GM12878 (cell line): ENCODE measurements around the gene TRDMT1. TPM values are rescaled to one million over a fixed set of nuclear protein-coding genes. Genes with fewer than 3 reads are reported as not detected.

Source experiments
- ATAC-seq: fragments of 200-7000 bp; cut with Tn5 transposase; 3 replicates; pipeline ENCODE4 v1.9.1; 2020; ENCODE audit warnings: mild to moderate bottlenecking, moderate library complexity
- BruUV-seq: library from RNA; stranded (reverse); fragments of 400-500 nt; replicated peaks from 2 replicates; lab custom pipeline; 2021; lab: Mats Ljungman, UMichigan
- CTCF ChIA-PET: fragments of 300-600 bp; sonication (Branson Sonifier 250); formaldehyde crosslinking; extraction: SDS; loops from one replicate; lab custom pipeline; 2021; ENCODE audit warnings: inconsistent platforms; lab: Yijun Ruan, JAX
- POLR2A ChIA-PET: fragments of 350-600 bp; formaldehyde crosslinking; extraction: SDS; loops from one replicate; lab custom pipeline; 2021; ENCODE audit warnings: inconsistent platforms; lab: Charles Lee
- RAD21 ChIA-PET: fragments of 300-600 bp; sonication (Branson Sonifier 250); formaldehyde crosslinking; loops from one replicate; lab custom pipeline; 2023; ENCODE audit warnings: antibody characterized with exemption; ENCODE audit not compliant: unreplicated experiment; lab: Charles Lee
- SMC1A ChIA-PET: fragments of 300-600 bp; sonication (Branson Sonifier 250); formaldehyde crosslinking; loops from one replicate; lab custom pipeline; 2023; ENCODE audit not compliant: unreplicated experiment, uncharacterized antibody; lab: Charles Lee
- DNase-seq: peaks from one replicate; pipeline ENCODE4 v3.0.0-alpha.2; 2011; ENCODE audit warnings: low read depth, low spot score
- FAIRE-seq: peaks from 3 replicates; lab custom pipeline; 2011; peaks lifted over from hg19 to GRCh38; lab: Jason Lieb, UNC
- H2AFZ ChIP-seq: 2 replicates; pipeline ENCODE4 v1.6.0; 2011; ENCODE audit warnings: low read depth, low read length, control low read depth; ENCODE audit not compliant: control insufficient read depth
- H3K27ac ChIP-seq: 2 replicates; pipeline ENCODE4 v1.5.1; 2011; ENCODE audit warnings: control low read depth; ENCODE audit not compliant: control insufficient read depth, insufficient read depth
- H3K27me3 ChIP-seq, 2 experiments: replicated peaks in 1 of 2; 2 replicates each; pipeline versions ENCODE4 v1.6.0 to v1.6.1; 2011; ENCODE audit warnings: low read length in 1 of 2; ENCODE audit not compliant: control insufficient read depth in 2 of 2, insufficient read depth in 2 of 2
- H3K36me3 ChIP-seq, 2 experiments: 2 replicates each; pipeline ENCODE4 v1.5.1; 2011; ENCODE audit warnings: low read length in 1 of 2; ENCODE audit not compliant: control insufficient read depth in 2 of 2, insufficient read depth in 2 of 2
- H3K4me1 ChIP-seq: 2 replicates; pipeline ENCODE4 v1.6.1; 2011; ENCODE audit warnings: mild to moderate bottlenecking, low read length, moderate library complexity, mixed read lengths; ENCODE audit not compliant: control insufficient read depth, insufficient read depth
- H3K4me2 ChIP-seq: 2 replicates; pipeline ENCODE4 v1.6.0; 2011; ENCODE audit warnings: control low read depth; ENCODE audit not compliant: control insufficient read depth, insufficient read depth
- H3K4me3 ChIP-seq: fragments of 200-600 bp; sonication (generic); 2 replicates; pipeline ENCODE4 v1.5.1; 2016
- H3K79me2 ChIP-seq: 2 replicates; pipeline ENCODE4 v1.6.0; 2011; ENCODE audit warnings: low read length; ENCODE audit not compliant: control insufficient read depth, insufficient read depth
- H3K9ac ChIP-seq: 2 replicates; pipeline ENCODE4 v1.8.0; 2011; ENCODE audit warnings: low read length, control low read depth, mixed read lengths; ENCODE audit not compliant: control insufficient read depth, insufficient read depth
- H3K9me3 ChIP-seq: replicated peaks from 3 replicates; pipeline ENCODE4 v1.5.1; 2011; ENCODE audit warnings: mild to moderate bottlenecking, low read length; ENCODE audit not compliant: control insufficient read depth, insufficient read depth
- H4K20me1 ChIP-seq: 2 replicates; pipeline ENCODE4 v1.6.0; 2011; ENCODE audit not compliant: control insufficient read depth, insufficient read depth
- FOS ChIP-seq: IDR thresholded peaks from 3 replicates; pipeline ENCODE4 v1.6.1; 2011; ENCODE audit warnings: borderline replicate concordance; ENCODE audit not compliant: insufficient read length; ENCODE audit errors: extremely low read depth
- IRF4 ChIP-seq: IDR thresholded peaks from 2 replicates; pipeline ENCODE4 v1.6.1; 2011; ENCODE audit warnings: low read depth, low read length
- ZNF24 ChIP-seq: fragments of 450-650 bp; IDR thresholded peaks from 2 replicates; pipeline ENCODE4 v1.6.1; 2017; ENCODE audit warnings: antibody characterized with exemption, mild to moderate bottlenecking
- WGBS: methylation state at CpG from one replicate; pipeline ENCODE4 v1.1.6; 2016; ENCODE audit warnings: low lambda C conversion rate; ENCODE audit not compliant: insufficient replicate concordance, insufficient coverage; ENCODE audit errors: missing lambda C conversion rate; 5-methylcytosine and 5-hydroxymethylcytosine counted together
- in situ Hi-C: fragments of 300-500 bp; cut with MboI; formaldehyde crosslinking; loops from 9 replicates; pipeline ENCODE4 v1.14.3; 2018; ENCODE audit warnings: mixed read lengths
- intact Hi-C: fragments of 100-400 bp; cut with micrococcal nuclease; formaldehyde crosslinking; loops from one replicate; pipeline ENCODE4 v1.14.2; 2022; ENCODE audit not compliant: unreplicated experiment
- polyA plus RNA-seq, 11 experiments: library from polyadenylated mRNA; depleted of rRNA in 4 of 11; unstranded in 6 of 11; stranded (reverse) in 5 of 11; fragments of >200 nt; fragmentation: Nextera tagmentation in 4 of 11; fragmentation: Illumina TruSeq in 1 of 11; extraction: Ambion mirVana in 4 of 11; extraction: Trizol in 1 of 11; gene quantifications; 1 replicate in 1 of 11; 2 replicates in 10 of 11; pipeline versions ENCODE4 v1.2.1 to v1.2.3, GENCODE V29; 2011 to 2016; ENCODE audit warnings: inconsistent platforms in 2 of 11, missing spikeins in 2 of 11, low read depth in 1 of 11
- total RNA-seq, 4 experiments: library from RNA; depleted of rRNA in 3 of 4; stranded (reverse); fragments of >200 nt in 3 of 4; fragmentation: Illumina TruSeq in 1 of 4; extraction: Trizol in 1 of 4; gene quantifications; 2 replicates each; pipeline versions ENCODE4 v1.2.1 to v1.2.3, GENCODE V29; 2013 to 2021
- TF ChIP-seq, protein P1 (sequence below): fragments of 450-650 bp; IDR thresholded peaks from 2 replicates; pipeline ENCODE4 v1.6.1; 2018; ENCODE audit warnings: mild to moderate bottlenecking, low read depth, moderate library complexity; ENCODE audit not compliant: partially characterized antibody
- TF ChIP-seq, protein P2 (sequence below): fragments of 450-650 bp; IDR thresholded peaks from 2 replicates; pipeline ENCODE4 v1.6.1; 2017; ENCODE audit warnings: mild to moderate bottlenecking, moderate library complexity
- TF ChIP-seq, protein P3 (sequence below): IDR thresholded peaks from 2 replicates; pipeline ENCODE4 v1.6.1; 2011; ENCODE audit warnings: borderline replicate concordance, low read depth, mild to moderate bottlenecking, moderate library complexity, low read length; ENCODE audit not compliant: insufficient read depth, poor library complexity, severe bottlenecking

The TRDMT1 gene
- total and polyA plus RNA-seq, 10 of the 15 experiments (the other 5 are each of a cell fraction or from before 2014, with no cell fraction given): 2.3 to 9.7 (median 4.6) TPM

DNA sequence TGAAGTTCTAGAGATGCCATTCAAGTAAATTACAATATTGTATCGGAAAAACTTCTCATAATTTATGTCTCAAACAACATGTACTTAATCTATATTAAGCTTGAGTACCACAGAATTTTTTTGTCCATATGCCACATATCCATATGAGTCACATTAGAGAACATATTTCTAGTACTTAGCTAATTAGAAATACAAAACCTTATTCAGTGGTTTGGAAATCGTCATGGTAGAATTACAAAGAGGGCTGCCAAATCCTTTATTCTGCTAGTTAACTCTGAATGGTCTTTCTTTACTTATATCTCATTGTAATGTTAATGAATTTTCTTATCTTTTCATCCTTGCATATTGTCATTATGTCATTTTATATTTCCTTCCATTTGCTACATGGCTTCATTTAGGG lies 17.6 kb upstream of the TRDMT1 start:
- 97% methylated on average over 2 of the region's 2 CpGs for WGBS
- Histone ChIP-seq H3K9me3 (no peaks in the 10 kb centered on the region), H3K4me1 (peaks cover 14% of the 10 kb centered on the region), H3K36me3 (no peaks in the 10 kb centered on the region), H3K79me2 (no peaks in the 10 kb centered on the region), H3K4me3 (no peak overlapping the region), H2AFZ (no peak overlapping the region), H3K9ac (no peak overlapping the region), H3K4me2 (no peak overlapping the region), H4K20me1 (no peaks in the 10 kb centered on the region), H3K27me3 (no peaks in the 10 kb centered on the region), H3K27ac (no peak overlapping the region)
- FAIRE-seq (no peak), ATAC-seq (no peak), DNase-seq (no peak)
- in situ Hi-C loops (loop anchor here (25.0 kb wide), 1 partner anchor 1443 kb away; the partner anchor contains the start of genes ARL5B and NSUN6), intact Hi-C loops (no loop called here)
- TF ChIP-seq, protein P1, sequence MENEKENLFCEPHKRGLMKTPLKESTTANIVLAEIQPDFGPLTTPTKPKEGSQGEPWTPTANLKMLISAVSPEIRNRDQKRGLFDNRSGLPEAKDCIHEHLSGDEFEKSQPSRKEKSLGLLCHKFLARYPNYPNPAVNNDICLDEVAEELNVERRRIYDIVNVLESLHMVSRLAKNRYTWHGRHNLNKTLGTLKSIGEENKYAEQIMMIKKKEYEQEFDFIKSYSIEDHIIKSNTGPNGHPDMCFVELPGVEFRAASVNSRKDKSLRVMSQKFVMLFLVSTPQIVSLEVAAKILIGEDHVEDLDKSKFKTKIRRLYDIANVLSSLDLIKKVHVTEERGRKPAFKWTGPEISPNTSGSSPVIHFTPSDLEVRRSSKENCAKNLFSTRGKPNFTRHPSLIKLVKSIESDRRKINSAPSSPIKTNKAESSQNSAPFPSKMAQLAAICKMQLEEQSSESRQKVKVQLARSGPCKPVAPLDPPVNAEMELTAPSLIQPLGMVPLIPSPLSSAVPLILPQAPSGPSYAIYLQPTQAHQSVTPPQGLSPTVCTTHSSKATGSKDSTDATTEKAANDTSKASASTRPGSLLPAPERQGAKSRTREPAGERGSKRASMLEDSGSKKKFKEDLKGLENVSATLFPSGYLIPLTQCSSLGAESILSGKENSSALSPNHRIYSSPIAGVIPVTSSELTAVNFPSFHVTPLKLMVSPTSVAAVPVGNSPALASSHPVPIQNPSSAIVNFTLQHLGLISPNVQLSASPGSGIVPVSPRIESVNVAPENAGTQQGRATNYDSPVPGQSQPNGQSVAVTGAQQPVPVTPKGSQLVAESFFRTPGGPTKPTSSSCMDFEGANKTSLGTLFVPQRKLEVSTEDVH: no peak
- TF ChIP-seq IRF4: no peak
- ChIA-PET POLR2A (interaction anchor here (2.5 kb wide), 1 partner anchor 10 kb away, joined by 5 read pairs; no protein-coding TSS in a partner anchor), RAD21 (no interaction called here), SMC1A (interaction anchor here (0.9 to 1.3 kb wide), 2 partner anchors 11 to 16 kb away, joined by 3 to 4 read pairs; no protein-coding TSS in a partner anchor), CTCF (no interaction called here)
- BruUV-seq: no TSS peak

DNA sequence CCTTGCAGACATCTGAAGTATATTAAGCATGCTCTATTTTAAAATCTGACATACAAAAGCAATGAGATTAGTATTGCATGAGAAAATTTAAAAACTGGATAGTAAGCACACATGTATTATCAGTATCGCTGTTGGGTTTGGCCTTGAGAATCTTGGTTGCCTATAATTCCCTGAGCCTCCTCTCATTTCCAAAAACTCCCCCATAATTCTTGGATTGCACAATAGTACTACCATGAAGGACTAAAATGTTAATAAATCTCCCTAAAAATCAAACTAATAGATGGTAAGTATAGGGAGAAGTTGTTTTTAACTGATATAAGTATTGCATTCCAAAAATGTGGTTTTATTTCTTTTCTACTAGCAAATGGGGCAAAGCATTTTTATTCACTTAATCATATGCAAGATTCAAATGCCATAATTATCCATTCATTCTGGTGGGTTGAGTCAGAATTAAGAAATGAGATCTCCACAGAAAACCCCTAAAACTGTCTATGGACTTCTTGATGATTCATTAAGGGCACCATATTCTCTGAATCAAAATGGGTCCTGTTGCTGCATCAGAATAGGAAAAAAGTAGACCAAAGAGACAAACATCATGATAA lies 16.3 kb upstream of the TRDMT1 start:
- WGBS: 50% methylated on average over 1 of the region's 1 CpG
- in situ Hi-C loops: loop anchor here (25.0 kb wide), 1 partner anchor 1445 kb away; the partner anchor contains the start of genes ARL5B and NSUN6
- RAD21 ChIA-PET: no interaction called here
- TF ChIP-seq FOS (no peak), ZNF24 (no peak)
- TF ChIP-seq, protein P2, sequence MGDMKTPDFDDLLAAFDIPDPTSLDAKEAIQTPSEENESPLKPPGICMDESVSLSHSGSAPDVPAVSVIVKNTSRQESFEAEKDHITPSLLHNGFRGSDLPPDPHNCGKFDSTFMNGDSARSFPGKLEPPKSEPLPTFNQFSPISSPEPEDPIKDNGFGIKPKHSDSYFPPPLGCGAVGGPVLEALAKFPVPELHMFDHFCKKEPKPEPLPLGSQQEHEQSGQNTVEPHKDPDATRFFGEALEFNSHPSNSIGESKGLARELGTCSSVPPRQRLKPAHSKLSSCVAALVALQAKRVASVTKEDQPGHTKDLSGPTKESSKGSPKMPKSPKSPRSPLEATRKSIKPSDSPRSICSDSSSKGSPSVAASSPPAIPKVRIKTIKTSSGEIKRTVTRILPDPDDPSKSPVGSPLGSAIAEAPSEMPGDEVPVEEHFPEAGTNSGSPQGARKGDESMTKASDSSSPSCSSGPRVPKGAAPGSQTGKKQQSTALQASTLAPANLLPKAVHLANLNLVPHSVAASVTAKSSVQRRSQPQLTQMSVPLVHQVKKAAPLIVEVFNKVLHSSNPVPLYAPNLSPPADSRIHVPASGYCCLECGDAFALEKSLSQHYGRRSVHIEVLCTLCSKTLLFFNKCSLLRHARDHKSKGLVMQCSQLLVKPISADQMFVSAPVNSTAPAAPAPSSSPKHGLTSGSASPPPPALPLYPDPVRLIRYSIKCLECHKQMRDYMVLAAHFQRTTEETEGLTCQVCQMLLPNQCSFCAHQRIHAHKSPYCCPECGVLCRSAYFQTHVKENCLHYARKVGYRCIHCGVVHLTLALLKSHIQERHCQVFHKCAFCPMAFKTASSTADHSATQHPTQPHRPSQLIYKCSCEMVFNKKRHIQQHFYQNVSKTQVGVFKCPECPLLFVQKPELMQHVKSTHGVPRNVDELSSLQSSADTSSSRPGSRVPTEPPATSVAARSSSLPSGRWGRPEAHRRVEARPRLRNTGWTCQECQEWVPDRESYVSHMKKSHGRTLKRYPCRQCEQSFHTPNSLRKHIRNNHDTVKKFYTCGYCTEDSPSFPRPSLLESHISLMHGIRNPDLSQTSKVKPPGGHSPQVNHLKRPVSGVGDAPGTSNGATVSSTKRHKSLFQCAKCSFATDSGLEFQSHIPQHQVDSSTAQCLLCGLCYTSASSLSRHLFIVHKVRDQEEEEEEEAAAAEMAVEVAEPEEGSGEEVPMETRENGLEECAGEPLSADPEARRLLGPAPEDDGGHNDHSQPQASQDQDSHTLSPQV: no peak
- TF ChIP-seq, protein P3, sequence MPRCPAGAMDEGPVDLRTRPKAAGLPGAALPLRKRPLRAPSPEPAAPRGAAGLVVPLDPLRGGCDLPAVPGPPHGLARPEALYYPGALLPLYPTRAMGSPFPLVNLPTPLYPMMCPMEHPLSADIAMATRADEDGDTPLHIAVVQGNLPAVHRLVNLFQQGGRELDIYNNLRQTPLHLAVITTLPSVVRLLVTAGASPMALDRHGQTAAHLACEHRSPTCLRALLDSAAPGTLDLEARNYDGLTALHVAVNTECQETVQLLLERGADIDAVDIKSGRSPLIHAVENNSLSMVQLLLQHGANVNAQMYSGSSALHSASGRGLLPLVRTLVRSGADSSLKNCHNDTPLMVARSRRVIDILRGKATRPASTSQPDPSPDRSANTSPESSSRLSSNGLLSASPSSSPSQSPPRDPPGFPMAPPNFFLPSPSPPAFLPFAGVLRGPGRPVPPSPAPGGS: no peak

More for the DNA sequence above, 16.3 kb upstream of the TRDMT1 start:
- Histone ChIP-seq H3K27me3 (no peaks in the 10 kb centered on the region), H3K4me1 (peaks cover 14% of the 10 kb centered on the region), H3K9ac (no peak overlapping the region), H3K4me3 (no peak overlapping the region), H3K36me3 (no peaks in the 10 kb centered on the region), H4K20me1 (no peaks in the 10 kb centered on the region), H2AFZ (no peak overlapping the region), H3K9me3 (no peaks in the 10 kb centered on the region), H3K27ac (no peak overlapping the region), H3K4me2 (no peak overlapping the region), H3K79me2 (no peaks in the 10 kb centered on the region)
- POLR2A ChIA-PET: no interaction called here
- FAIRE-seq: no peak
- no TSS peak for BruUV-seq
- no peak for DNase-seq
- intact Hi-C loops: no loop called here
- ATAC-seq: no peak
- CTCF ChIA-PET: no interaction called here
- SMC1A ChIA-PET: interaction anchor here (0.7 kb wide), 1 partner anchor 26 kb away, joined by 3 read pairs; no protein-coding TSS in a partner anchor
